ENCODE measurements around the gene RPUSD2. TPM values are rescaled to one million over a fixed set of nuclear protein-coding genes. Genes with fewer than 3 reads are reported as not detected.

Gene RPUSD2
- total RNA-seq = 13.9 and 14.0 TPM in 2 replicates

DNA sequence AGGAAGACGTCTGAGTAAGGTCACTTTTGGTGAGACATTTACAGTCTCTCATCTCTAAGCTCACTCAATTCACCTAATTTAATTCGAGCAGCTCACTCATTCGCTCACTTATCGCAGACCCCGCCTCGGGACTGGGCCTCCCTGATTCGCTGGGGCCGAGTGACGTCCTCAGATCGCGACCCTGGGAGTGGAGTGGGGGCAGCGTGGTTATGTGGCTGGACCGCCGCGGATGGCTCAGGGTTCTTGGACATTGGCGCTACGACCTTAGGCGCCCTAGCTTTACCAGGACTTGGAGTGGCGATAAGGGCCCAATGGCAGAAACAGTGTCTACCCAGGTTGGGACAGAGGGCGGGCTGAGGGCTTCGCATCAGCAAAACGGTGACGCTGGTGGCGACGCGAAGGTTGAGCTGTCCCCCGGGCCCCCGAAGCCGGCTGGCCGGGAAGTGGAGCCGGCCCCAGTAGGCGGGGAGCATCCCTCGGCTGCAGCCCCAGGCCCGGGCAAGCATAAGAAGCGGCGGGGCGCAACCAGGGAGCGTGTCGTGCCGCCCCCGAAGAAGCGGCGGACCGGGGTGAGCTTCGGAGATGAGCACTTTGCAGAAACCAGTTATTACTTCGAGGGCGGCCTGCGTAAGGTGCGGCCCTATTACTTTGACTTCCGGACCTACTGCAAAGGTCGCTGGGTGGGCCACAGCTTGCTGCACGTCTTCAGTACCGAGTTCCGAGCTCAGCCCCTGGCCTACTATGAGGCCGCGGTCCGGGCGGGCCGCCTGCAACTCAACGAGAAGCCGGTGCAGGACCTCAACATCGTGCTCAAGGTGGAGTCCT is at the start of gene RPUSD2:
Gene RPUSD2 (plus strand): TSS at position 171 of the 825 bp plus-strand sequence. CDS start 39 bp downstream, at position 210.

DNA sequence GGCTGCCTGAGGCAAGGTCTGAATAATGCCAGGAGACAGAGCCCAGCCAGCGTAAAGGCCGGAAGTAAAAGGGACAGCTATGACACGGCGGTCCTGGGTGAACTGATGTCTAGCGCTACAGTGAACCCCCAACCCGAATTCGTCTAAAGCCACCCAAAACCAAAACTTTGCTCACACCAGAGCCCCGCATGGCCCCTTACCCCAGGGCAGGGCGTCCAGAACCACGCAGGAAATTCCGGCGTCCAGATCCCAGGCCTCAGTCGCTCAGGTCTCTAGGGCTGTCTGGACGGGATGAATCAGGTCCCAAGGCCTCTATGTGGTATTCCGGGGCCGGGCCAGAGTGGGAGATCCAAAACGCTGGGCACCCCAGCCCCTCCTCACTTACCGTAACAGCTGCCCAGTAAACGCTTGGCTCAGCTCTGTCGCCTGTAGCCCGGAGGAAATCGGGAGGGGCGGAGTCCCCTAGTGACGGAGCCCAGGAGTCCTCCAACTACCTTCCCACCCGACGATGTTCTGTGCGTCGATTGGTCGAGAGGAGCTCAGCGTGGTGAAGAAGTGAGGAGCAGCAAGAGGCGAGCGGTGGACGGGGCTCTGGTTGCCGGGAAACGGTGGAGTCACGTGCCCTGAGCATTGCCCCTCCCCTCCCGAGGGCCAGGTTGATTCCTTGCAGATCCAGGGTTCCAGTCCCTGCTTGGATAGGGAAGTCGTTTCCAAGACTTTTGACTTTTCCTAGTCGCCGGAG is 4.3 kb upstream of the RPUSD2 start, which contains the start of gene CCDC32:
Gene CCDC32 (minus strand): TSS at position 452 of the 742 bp plus-strand sequence. CDS start 2,027 bp downstream, outside the sequence.

DNA sequence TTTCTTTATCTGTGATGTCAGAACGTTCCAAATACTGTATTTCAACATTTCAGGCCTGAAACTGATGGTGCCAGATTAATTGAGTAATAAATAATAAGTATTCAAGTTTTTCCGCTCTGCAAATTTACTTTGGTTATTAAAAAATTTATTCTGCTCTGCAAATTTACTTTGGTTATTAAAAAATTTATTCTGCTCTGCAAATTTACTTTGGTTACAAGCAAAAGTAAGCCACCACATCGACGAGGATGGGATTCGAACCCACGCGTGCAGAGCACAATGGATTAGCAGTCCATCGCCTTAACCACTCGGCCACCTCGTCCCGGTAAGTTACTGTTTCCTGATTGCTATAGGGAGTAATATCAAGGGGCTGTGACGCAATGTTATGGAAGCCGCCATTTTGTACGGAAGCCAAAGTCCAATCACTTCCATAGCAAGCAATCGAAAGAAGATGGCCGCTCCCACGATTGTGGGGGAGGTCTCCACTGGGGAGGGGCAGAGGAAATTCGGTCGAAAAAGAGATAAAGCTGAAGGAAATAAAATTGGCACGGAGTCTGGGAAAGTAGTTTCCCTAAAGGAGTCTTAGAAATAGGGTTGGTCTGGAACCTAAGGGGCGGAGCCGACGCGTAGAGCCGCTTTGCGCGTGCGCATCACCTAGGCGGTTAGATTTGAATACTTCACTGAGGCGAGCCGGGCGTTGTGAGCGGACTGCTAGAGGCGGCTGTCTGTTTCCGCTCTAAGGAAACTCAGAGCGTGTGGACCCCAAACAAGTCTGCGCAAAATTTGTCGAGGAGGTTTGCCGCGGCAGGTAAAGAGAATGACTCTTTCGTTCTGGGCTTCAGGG is 24.7 kb downstream of the RPUSD2 start, which contains the start of gene KNL1:
Gene KNL1 (plus strand): TSS at position 662 of the 841 bp plus-strand sequence. CDS start 8,683 bp downstream, outside the sequence.

Other genes with a start within 250 kb of the RPUSD2 start
- gene INAFM2, start 245.6 kb upstream of the RPUSD2 start, total RNA-seq = 18.0 and 22.7 TPM in 2 replicates
- 26.2 and 75.5 TPM in 2 replicates for gene CCDC9B, start 228.4 kb upstream of the RPUSD2 start, total RNA-seq
- not detected in 2 replicates for gene PHGR1, start 218.3 kb upstream of the RPUSD2 start, total RNA-seq
- 0.18 and 0.19 TPM in 2 replicates for gene DISP2, start 211.1 kb upstream of the RPUSD2 start, total RNA-seq
- 30.4 and 47.1 TPM in 2 replicates for gene KNSTRN, start 186.6 kb upstream of the RPUSD2 start, total RNA-seq
- gene IVD, start 163.5 kb upstream of the RPUSD2 start, total RNA-seq = 36.4 and 46.3 TPM in 2 replicates
- gene BAHD1, start 128.3 kb upstream of the RPUSD2 start, total RNA-seq = 6.7 and 8.2 TPM in 2 replicates
- gene CHST14, start 98.3 kb upstream of the RPUSD2 start, total RNA-seq = 7.3 and 8.7 TPM in 2 replicates
- 15.3 and 20.9 TPM in 2 replicates for gene CCDC32, start 4.3 kb upstream of the RPUSD2 start, total RNA-seq
- gene KNL1, start 24.9 kb downstream of the RPUSD2 start, total RNA-seq = 8.2 and 20.7 TPM in 2 replicates
- 3.7 and 7.6 TPM in 2 replicates for gene RAD51, start 125.9 kb downstream of the RPUSD2 start, total RNA-seq
- 21.6 and 24.5 TPM in 2 replicates for gene RMDN3, start 186.0 kb downstream of the RPUSD2 start, total RNA-seq
- 6.4 and 7.8 TPM in 2 replicates for gene GCHFR, start 194.8 kb downstream of the RPUSD2 start, total RNA-seq
- 0.63 and 0.66 TPM in 2 replicates for gene C15orf62, start 200.7 kb downstream of the RPUSD2 start, total RNA-seq
- gene ZFYVE19, start 237.8 kb downstream of the RPUSD2 start, total RNA-seq = 23.2 and 24.7 TPM in 2 replicates
- gene DNAJC17, start 238.2 kb downstream of the RPUSD2 start, total RNA-seq = 29.6 and 45.4 TPM in 2 replicates

Measured in endothelial cell of coronary artery (primary cell).